PC-3 (cell line): Measurements from ENCODE around the gene NENF. TPM values are rescaled to one million over a fixed set of nuclear protein-coding genes. Genes with fewer than 3 reads are reported as not detected.

Experiments used
- ATAC-seq: fragments of 200-7000 bp; cut with Tn5 transposase; 2 replicates; pipeline ENCODE4 v1.9.1; 2020; ENCODE audit warnings: mild to moderate bottlenecking, moderate library complexity
- BruUV-seq: library from RNA; stranded (reverse); fragments of 400-500 nt; replicated peaks from 2 replicates; lab custom pipeline; 2021; lab: Mats Ljungman, UMichigan
- CTCF ChIA-PET: fragments of 300-600 bp; sonication (Branson Sonifier 250); formaldehyde crosslinking; loops from one replicate; lab custom pipeline; 2022; ENCODE audit warnings: antibody characterized with exemption; lab: Charles Lee
- POLR2A ChIA-PET: fragments of 300-600 bp; sonication (Branson Sonifier 250); formaldehyde crosslinking; loops from one replicate; lab custom pipeline; 2022; ENCODE audit warnings: antibody characterized with exemption; ENCODE audit not compliant: unreplicated experiment; lab: Charles Lee
- DNase-seq: peaks from one replicate; pipeline ENCODE4 v3.0.0-alpha.2; 2015
- H2AFZ ChIP-seq: fragments of 300-600 bp; sonication (generic); 2 replicates; pipeline ENCODE4 v1.6.0; 2016; ENCODE audit warnings: antibody characterized with exemption, low read length
- H3F3A ChIP-seq: fragments of 300-600 bp; sonication (generic); one replicate; pipeline ENCODE4 v1.6.0; 2017; ENCODE audit warnings: antibody characterized with exemption, low read length, control low read depth, mild to moderate bottlenecking; ENCODE audit not compliant: unreplicated experiment
- H3K27ac ChIP-seq: fragments of 300-600 bp; sonication (generic); 2 replicates; pipeline ENCODE4 v1.5.1; 2016; ENCODE audit warnings: mild to moderate bottlenecking, low read length
- H3K27me3 ChIP-seq: fragments of 300-600 bp; sonication (generic); 2 replicates; pipeline ENCODE4 v1.6.1; 2016; ENCODE audit warnings: low read length, mixed read lengths
- H3K36me3 ChIP-seq: fragments of 300-600 bp; sonication (generic); 2 replicates; pipeline ENCODE4 v1.6.1; 2016; ENCODE audit warnings: low read depth, mixed run types, low read length, mixed read lengths
- H3K4me1 ChIP-seq: fragments of 300-600 bp; sonication (generic); 2 replicates; pipeline ENCODE4 v1.5.1; 2016; ENCODE audit warnings: low read length; ENCODE audit not compliant: insufficient read depth
- H3K4me2 ChIP-seq: fragments of 300-600 bp; sonication (generic); 2 replicates; pipeline ENCODE4 v1.6.0; 2016; ENCODE audit warnings: low read length
- H3K4me3 ChIP-seq: fragments of 300-600 bp; sonication (generic); 2 replicates; pipeline ENCODE4 v1.5.1; 2016; ENCODE audit warnings: mild to moderate bottlenecking, low read length, mixed read lengths
- H3K79me2 ChIP-seq: fragments of 300-600 bp; sonication (generic); 2 replicates; pipeline ENCODE4 v1.6.1; 2017; ENCODE audit warnings: low read length, mixed read lengths
- H3K9ac ChIP-seq: fragments of 300-600 bp; sonication (generic); 2 replicates; pipeline ENCODE4 v1.6.0; 2016; ENCODE audit warnings: mild to moderate bottlenecking, low read length
- H3K9me2 ChIP-seq: fragments of 300-600 bp; sonication (generic); replicated peaks from 2 replicates; pipeline ENCODE4 v1.6.1; 2016; ENCODE audit warnings: mixed run types, low read length, mixed read lengths
- H3K9me3 ChIP-seq: fragments of 300-600 bp; sonication (generic); 2 replicates; pipeline ENCODE4 v1.6.1; 2016; ENCODE audit warnings: low read length, mixed read lengths
- H4K20me1 ChIP-seq: fragments of 300-600 bp; sonication (generic); 2 replicates; pipeline ENCODE4 v1.6.1; 2016; ENCODE audit warnings: low read length, mixed read lengths
- EZH2 ChIP-seq: fragments of 300-600 bp; sonication (generic); IDR thresholded peaks from one replicate; pipeline ENCODE4 v1.6.1; 2017; ENCODE audit warnings: antibody characterized with exemption, mild to moderate bottlenecking, low read length; ENCODE audit not compliant: unreplicated experiment
- EZH2phosphoT487 ChIP-seq: fragments of 300-600 bp; sonication (generic); IDR thresholded peaks from 2 replicates; pipeline ENCODE4 v1.6.1; 2018; ENCODE audit warnings: mild to moderate bottlenecking, antibody characterized with exemption, low read length, borderline replicate concordance
- intact Hi-C: fragments of 100-400 bp; cut with micrococcal nuclease; formaldehyde crosslinking; loops from 2 replicates; pipeline ENCODE4 v1.9.0; 2023
- total RNA-seq: library from RNA; depleted of rRNA; stranded (reverse); fragments of >200 nt; gene quantifications from 2 replicates; pipeline ENCODE4 v1.2.3, GENCODE V29; 2014
- TF ChIP-seq, protein P1 (sequence below): fragments of 300-600 bp; sonication (generic); conservative IDR thresholded peaks from 2 replicates; pipeline ENCODE4 v1.5.1; 2017; ENCODE audit warnings: antibody characterized with exemption, low read depth, mild to moderate bottlenecking, low read length

NENF gene
- total RNA-seq, 1 experiment from 2014 or later, result 161 TPM

DNA sequence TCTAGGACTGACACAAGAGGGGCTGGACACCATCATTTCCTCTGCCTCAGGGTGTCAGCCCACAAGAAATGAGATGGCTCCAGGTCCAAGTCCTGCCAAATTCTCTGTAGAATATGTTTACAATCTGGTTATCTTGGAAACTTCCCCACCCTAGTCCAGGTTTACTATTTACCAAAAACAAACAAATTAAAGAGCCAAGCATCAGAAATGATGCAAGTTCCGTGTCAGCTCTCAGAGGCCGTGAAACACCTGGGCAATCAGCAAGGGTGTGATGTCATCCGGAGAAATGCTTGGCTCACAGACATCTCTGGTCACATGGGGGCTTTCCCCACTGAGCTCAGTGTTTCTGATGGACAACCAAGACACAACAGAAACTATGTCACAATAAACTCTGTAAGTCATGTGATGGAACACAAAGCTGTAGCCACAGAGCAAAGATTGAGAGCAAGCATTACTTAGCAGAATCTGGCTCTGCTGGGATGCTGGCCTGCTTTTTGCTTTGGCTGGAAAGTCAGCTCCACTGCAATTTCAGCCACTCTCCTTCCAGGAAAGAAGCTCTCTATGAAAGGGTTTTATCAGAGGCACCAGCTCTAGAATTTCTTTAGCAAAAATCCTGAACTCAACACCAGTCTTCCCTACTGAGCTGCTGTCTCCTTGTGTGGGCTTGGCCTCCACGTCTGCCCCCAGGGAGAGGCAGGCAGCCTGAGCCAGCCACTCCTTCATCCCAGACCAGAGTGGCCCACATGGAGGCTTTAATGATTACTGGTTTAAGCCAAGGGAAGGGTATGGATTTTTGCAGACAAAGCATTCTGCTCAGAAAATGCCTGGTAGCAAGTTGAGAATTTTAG lies 55.9 kb downstream of the NENF start:
- BruUV-seq, result TSS peak; percentile 54
- Histone ChIP-seq H4K20me1 (no peaks in the 10 kb centered on the region), H3K27me3 (no peaks in the 10 kb centered on the region), H3K4me1 (peaks cover 49% of the 10 kb centered on the region), H3K9ac (peak overlapping the region; percentile 57), H3K9me2 (no peaks in the 10 kb centered on the region), H3K27ac (peak overlapping the region; percentile 92), H3K79me2 (no peaks in the 10 kb centered on the region), H3K36me3 (no peaks in the 10 kb centered on the region), H3F3A (no peaks in the 10 kb centered on the region), H3K4me3 (no peak overlapping the region), H3K9me3 (no peaks in the 10 kb centered on the region), H3K4me2 (peak overlapping the region; percentile 6), H2AFZ (no peak overlapping the region)
- DNase-seq (peak; percentile 76), ATAC-seq (no peak; the same call in 1 of the 2 replicates)
- intact Hi-C loops, result loop anchor here (5.0 kb wide), 1 partner anchor 529 kb away; the partner anchor contains the start of gene ANGEL2
- ChIA-PET POLR2A (interaction anchor here (0.7 to 0.9 kb wide), 3 partner anchors 25 to 254 kb away, joined by 3 to 7 read pairs (median 3); no protein-coding TSS in a partner anchor), CTCF (interaction anchor here (0.6 to 1.5 kb wide), 2 partner anchors 12 to 33 kb away, joined by 3 to 5 read pairs; no protein-coding TSS in a partner anchor)
- no peak for TF ChIP-seq EZH2
- no peak for TF ChIP-seq EZH2phosphoT487
- TF ChIP-seq, protein P1, sequence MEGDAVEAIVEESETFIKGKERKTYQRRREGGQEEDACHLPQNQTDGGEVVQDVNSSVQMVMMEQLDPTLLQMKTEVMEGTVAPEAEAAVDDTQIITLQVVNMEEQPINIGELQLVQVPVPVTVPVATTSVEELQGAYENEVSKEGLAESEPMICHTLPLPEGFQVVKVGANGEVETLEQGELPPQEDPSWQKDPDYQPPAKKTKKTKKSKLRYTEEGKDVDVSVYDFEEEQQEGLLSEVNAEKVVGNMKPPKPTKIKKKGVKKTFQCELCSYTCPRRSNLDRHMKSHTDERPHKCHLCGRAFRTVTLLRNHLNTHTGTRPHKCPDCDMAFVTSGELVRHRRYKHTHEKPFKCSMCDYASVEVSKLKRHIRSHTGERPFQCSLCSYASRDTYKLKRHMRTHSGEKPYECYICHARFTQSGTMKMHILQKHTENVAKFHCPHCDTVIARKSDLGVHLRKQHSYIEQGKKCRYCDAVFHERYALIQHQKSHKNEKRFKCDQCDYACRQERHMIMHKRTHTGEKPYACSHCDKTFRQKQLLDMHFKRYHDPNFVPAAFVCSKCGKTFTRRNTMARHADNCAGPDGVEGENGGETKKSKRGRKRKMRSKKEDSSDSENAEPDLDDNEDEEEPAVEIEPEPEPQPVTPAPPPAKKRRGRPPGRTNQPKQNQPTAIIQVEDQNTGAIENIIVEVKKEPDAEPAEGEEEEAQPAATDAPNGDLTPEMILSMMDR, result no peak

DNA sequence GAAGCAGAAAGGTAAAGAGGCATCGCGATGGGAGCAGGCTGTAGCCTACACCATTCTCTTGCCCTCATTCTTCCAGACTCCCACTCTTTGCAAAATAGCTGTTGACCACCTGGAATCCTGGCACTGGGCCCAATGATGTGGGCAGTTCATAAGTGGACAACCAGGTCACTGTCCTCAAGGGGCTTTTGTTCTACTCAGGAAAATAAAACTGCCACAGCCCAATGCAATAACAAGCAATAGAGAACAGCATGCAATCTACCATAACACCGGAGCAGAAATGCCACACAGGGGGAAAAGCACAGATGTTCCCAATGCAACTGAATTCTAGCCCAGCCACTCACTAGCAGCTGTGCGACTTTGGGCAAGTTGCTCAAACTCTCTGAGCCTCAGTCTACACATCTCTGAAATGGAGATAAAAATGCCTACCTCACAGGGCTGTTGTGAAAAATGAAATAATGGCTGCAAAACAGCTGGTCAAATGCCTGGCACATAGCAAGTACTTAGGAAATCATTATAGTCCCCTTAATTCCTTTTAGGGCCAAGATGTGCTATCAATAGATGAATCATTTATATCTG lies 56.7 kb downstream of the NENF start:
- ChIA-PET CTCF (interaction anchor here (0.6 to 1.5 kb wide), 2 partner anchors 13 to 33 kb away, joined by 3 to 5 read pairs; no protein-coding TSS in a partner anchor), POLR2A (interaction anchor here (0.6 to 0.9 kb wide), 2 partner anchors 25 to 119 kb away, joined by 3 read pairs; no protein-coding TSS in a partner anchor)
- BruUV-seq, result no TSS peak
- intact Hi-C loops, result loop anchor here (5.0 kb wide), 1 partner anchor 528 kb away; the partner anchor contains the start of gene ANGEL2
- H3K36me3 ChIP-seq, result no peaks in the 10 kb centered on the region
- no peaks in the 10 kb centered on the region for H3K9me2 ChIP-seq
- DNase-seq, result no peak
- H2AFZ ChIP-seq, result no peak overlapping the region
- H3K27me3 ChIP-seq, result no peaks in the 10 kb centered on the region
- no peaks in the 10 kb centered on the region for H3K9me3 ChIP-seq
- H3K4me2 ChIP-seq, result no peak overlapping the region
- peak overlapping the region; percentile 43 for H3K9ac ChIP-seq
- H3K4me3 ChIP-seq, result no peak overlapping the region
- peaks cover 42% of the 10 kb centered on the region for H3K4me1 ChIP-seq
- H3F3A ChIP-seq, result no peaks in the 10 kb centered on the region
- no peak for TF ChIP-seq EZH2phosphoT487
- TF ChIP-seq, protein P1, result no peak
- no peak for TF ChIP-seq EZH2
- H3K79me2 ChIP-seq, result no peaks in the 10 kb centered on the region
- no peaks in the 10 kb centered on the region for H4K20me1 ChIP-seq
- no peak for ATAC-seq
- H3K27ac ChIP-seq, result peak overlapping the region; percentile 60
